Activated T-helper 1 cell treated with anti-CD3 and anti-CD28 coated beads, Interleukin-12 subunit alpha, Interleukin-12 subunit beta, Interleukin-2, Interleukin-4 antibody, amounts not matched to agents 30 ng/mL and 10 ng/mL and 1 ng/mL, durations not matched to agents 14 hours and 24 hours and 36 hours (primary cell): ENCODE data around the gene ATP10A. TPM values are rescaled to one million over a fixed set of nuclear protein-coding genes. Genes with fewer than 3 reads are reported as not detected.
"Not testable (repeated sequence)": the region's sequence is repeated elsewhere in the genome, so short reads cannot be mapped to it uniquely, and the experiment has no call there.

Source experiments
- DNase-seq: peaks from one replicate; pipeline ENCODE4 v3.0.0; 2021; ENCODE audit warnings: low spot score
- H3K27ac Mint-ChIP-seq: one replicate; pipeline ENCODE4 v1.8.0; 2021; ENCODE audit warnings: mild to moderate bottlenecking, mixed read lengths
- H3K27me3 Mint-ChIP-seq: one replicate; pipeline ENCODE4 v1.8.0; 2022; ENCODE audit warnings: mild to moderate bottlenecking, moderate library complexity, mixed read lengths; ENCODE audit not compliant: insufficient read depth
- H3K36me3 Mint-ChIP-seq: one replicate; pipeline ENCODE4 v1.8.0; 2021; ENCODE audit warnings: low read depth, mixed read lengths
- H3K4me1 Mint-ChIP-seq: one replicate; pipeline ENCODE4 v1.8.0; 2021; ENCODE audit warnings: low read depth, mixed read lengths
- H3K4me3 Mint-ChIP-seq: one replicate; pipeline ENCODE4 v1.8.0; 2021; ENCODE audit warnings: mild to moderate bottlenecking, moderate library complexity, mixed read lengths
- H3K9me3 Mint-ChIP-seq: one replicate; pipeline ENCODE4 v1.8.0; 2021; ENCODE audit warnings: mixed read lengths
- intact Hi-C: fragments of 100-400 bp; cut with micrococcal nuclease; formaldehyde crosslinking; loops from one replicate; pipeline ENCODE4 v1.15.1; 2024
- total RNA-seq: library from RNA; stranded (reverse); gene quantifications from 2 replicates; pipeline ENCODE4 v1.2.3, GENCODE V29; 2022

ATP10A gene
- total RNA-seq, 1 donor from 2014 or later, result 42.8 TPM

GRCh38 chr15:25658560-25658959 lies 204.6 kb downstream of the ATP10A start:
- Mint-ChIP-seq H3K4me3 (no peak overlapping the region), H3K36me3 (no peaks in the 10 kb centered on the region), H3K4me1 (no peaks in the 10 kb centered on the region), H3K27ac (no peak overlapping the region), H3K9me3 (no peaks in the 10 kb centered on the region), H3K27me3 (peaks cover 6% of the 10 kb centered on the region)
- no peak for DNase-seq
- intact Hi-C loops, result no loop called here

- H3K4me3 Mint-ChIP-seq, result no peak overlapping the region
- no peak overlapping the region for H3K27ac Mint-ChIP-seq
- H3K9me3 Mint-ChIP-seq, result no peaks in the 10 kb centered on the region
- H3K36me3 Mint-ChIP-seq, result no peaks in the 10 kb centered on the region
- no peak for DNase-seq
- H3K4me1 Mint-ChIP-seq, result no peaks in the 10 kb centered on the region
- intact Hi-C loops, result no loop called here
- no peaks in the 10 kb centered on the region for H3K27me3 Mint-ChIP-seq
These were observed 207.7 kb downstream of the ATP10A start for GRCh38 chr15:25655207-25655948.

- no peak overlapping the region for H3K27ac Mint-ChIP-seq
- intact Hi-C loops, result no loop called here
These were observed 209.8 kb downstream of the ATP10A start for GRCh38 chr15:25653371-25653770.

GRCh38 chr15:25652704-25653103 lies 210.4 kb downstream of the ATP10A start:
- no peaks in the 10 kb centered on the region for H3K9me3 Mint-ChIP-seq

More at GRCh38 chr15:25653371-25653770, 209.8 kb downstream of the ATP10A start:
- Mint-ChIP-seq H3K9me3 (no peaks in the 10 kb centered on the region), H3K27me3 (no peaks in the 10 kb centered on the region), H3K4me1 (no peaks in the 10 kb centered on the region), H3K36me3 (no peaks in the 10 kb centered on the region), H3K4me3 (no peak overlapping the region)
- DNase-seq, result no peak

GRCh38 chr15:25649390-25649789 lies 213.7 kb downstream of the ATP10A start:
- H3K4me3 Mint-ChIP-seq, result no peak overlapping the region
- H3K36me3 Mint-ChIP-seq, result no peaks in the 10 kb centered on the region
- H3K27me3 Mint-ChIP-seq, result peaks cover 7% of the 10 kb centered on the region
- no peak overlapping the region for H3K27ac Mint-ChIP-seq
- intact Hi-C loops, result no loop called here
- no peaks in the 10 kb centered on the region for H3K4me1 Mint-ChIP-seq
- no peak for DNase-seq
- no peaks in the 10 kb centered on the region for H3K9me3 Mint-ChIP-seq

More at GRCh38 chr15:25652704-25653103, 210.4 kb downstream of the ATP10A start:
- H3K4me3 Mint-ChIP-seq, result no peak overlapping the region
- H3K27me3 Mint-ChIP-seq, result no peaks in the 10 kb centered on the region
- intact Hi-C loops, result no loop called here
- H3K27ac Mint-ChIP-seq, result no peak overlapping the region
- H3K36me3 Mint-ChIP-seq, result no peaks in the 10 kb centered on the region
- H3K4me1 Mint-ChIP-seq, result no peaks in the 10 kb centered on the region
- DNase-seq, result no peak

GRCh38 chr15:25643120-25643519 lies 220.0 kb downstream of the ATP10A start:
- intact Hi-C loops, result no loop called here
- Mint-ChIP-seq H3K9me3 (no peaks in the 10 kb centered on the region), H3K36me3 (no peaks in the 10 kb centered on the region), H3K27me3 (peaks cover 15% of the 10 kb centered on the region), H3K4me3 (no peak overlapping the region), H3K27ac (no peak overlapping the region), H3K4me1 (no peaks in the 10 kb centered on the region)
- DNase-seq, result no peak

GRCh38 chr15:25641762-25642161 lies 221.4 kb downstream of the ATP10A start:
- no peaks in the 10 kb centered on the region for H3K9me3 Mint-ChIP-seq
- no peak overlapping the region for H3K27ac Mint-ChIP-seq
- no peaks in the 10 kb centered on the region for H3K4me1 Mint-ChIP-seq
- no peak overlapping the region for H3K4me3 Mint-ChIP-seq
- no peaks in the 10 kb centered on the region for H3K36me3 Mint-ChIP-seq
- intact Hi-C loops, result no loop called here
- no peak for DNase-seq
- H3K27me3 Mint-ChIP-seq, result peaks cover 14% of the 10 kb centered on the region

- Mint-ChIP-seq H3K27ac (no peak overlapping the region), H3K27me3 (peaks cover 14% of the 10 kb centered on the region), H3K4me3 (no peak overlapping the region), H3K9me3 (no peaks in the 10 kb centered on the region), H3K4me1 (no peaks in the 10 kb centered on the region), H3K36me3 (no peaks in the 10 kb centered on the region)
- DNase-seq, result no peak
- intact Hi-C loops, result no loop called here
These were observed 221.8 kb downstream of the ATP10A start for GRCh38 chr15:25641361-25641760.

GRCh38 chr15:25640959-25641358 lies 222.2 kb downstream of the ATP10A start:
- intact Hi-C loops, H3K4me1 Mint-ChIP-seq, H3K27ac Mint-ChIP-seq, DNase-seq, H3K9me3 Mint-ChIP-seq, H3K4me3 Mint-ChIP-seq, H3K36me3 Mint-ChIP-seq: not testable (repeated sequence)
- peaks cover 14% of the 10 kb centered on the region for H3K27me3 Mint-ChIP-seq

- Mint-ChIP-seq H3K9me3 (no peaks in the 10 kb centered on the region), H3K27ac (no peak overlapping the region), H3K4me3 (no peak overlapping the region), H3K27me3 (peaks cover 14% of the 10 kb centered on the region), H3K36me3 (no peaks in the 10 kb centered on the region), H3K4me1 (no peaks in the 10 kb centered on the region)
- DNase-seq, result no peak
- intact Hi-C loops, result no loop called here
These were observed 222.7 kb downstream of the ATP10A start for GRCh38 chr15:25640381-25640780.

- DNase-seq, H3K27ac Mint-ChIP-seq, intact Hi-C loops, H3K36me3 Mint-ChIP-seq, H3K4me3 Mint-ChIP-seq, H3K27me3 Mint-ChIP-seq, H3K9me3 Mint-ChIP-seq, H3K4me1 Mint-ChIP-seq: not testable (repeated sequence)
These were observed 226.6 kb downstream of the ATP10A start for GRCh38 chr15:25636486-25636885.

- Mint-ChIP-seq H3K27ac (no peak overlapping the region), H3K36me3 (no peaks in the 10 kb centered on the region), H3K9me3 (no peaks in the 10 kb centered on the region), H3K4me1 (no peaks in the 10 kb centered on the region), H3K27me3 (no peaks in the 10 kb centered on the region), H3K4me3 (no peak overlapping the region)
- DNase-seq, result no peak
- intact Hi-C loops, result no loop called here
These were observed 227.9 kb downstream of the ATP10A start for GRCh38 chr15:25635191-25635590.

- Mint-ChIP-seq H3K4me1 (no peaks in the 10 kb centered on the region), H3K36me3 (no peaks in the 10 kb centered on the region), H3K9me3 (no peaks in the 10 kb centered on the region), H3K27ac (no peak overlapping the region), H3K27me3 (no peaks in the 10 kb centered on the region), H3K4me3 (no peak overlapping the region)
- intact Hi-C loops, result no loop called here
- no peak for DNase-seq
These were observed 229.3 kb downstream of the ATP10A start for GRCh38 chr15:25633862-25634261.

GRCh38 chr15:25631971-25632370 lies 231.2 kb downstream of the ATP10A start:
- Mint-ChIP-seq H3K4me1 (no peaks in the 10 kb centered on the region), H3K27me3 (no peaks in the 10 kb centered on the region), H3K27ac (no peak overlapping the region), H3K9me3 (no peaks in the 10 kb centered on the region), H3K36me3 (no peaks in the 10 kb centered on the region), H3K4me3 (no peak overlapping the region)
- DNase-seq, result no peak
- intact Hi-C loops, result no loop called here
